GM19372 (cell line): ENCODE results near the gene EAF1.
"Not testable (repeated sequence)": the region's sequence is repeated elsewhere in the genome, so short reads cannot be mapped to it uniquely, and the experiment has no call there.

Experiments used
- ATAC-seq: cut with Tn5 transposase; IDR thresholded peaks from one replicate; pipeline ENCODE4 v1.9.1; 2021; ENCODE audit warnings: mild to moderate bottlenecking, low read depth, moderate library complexity; ENCODE audit not compliant: unreplicated experiment

EAF1 gene

DNA sequence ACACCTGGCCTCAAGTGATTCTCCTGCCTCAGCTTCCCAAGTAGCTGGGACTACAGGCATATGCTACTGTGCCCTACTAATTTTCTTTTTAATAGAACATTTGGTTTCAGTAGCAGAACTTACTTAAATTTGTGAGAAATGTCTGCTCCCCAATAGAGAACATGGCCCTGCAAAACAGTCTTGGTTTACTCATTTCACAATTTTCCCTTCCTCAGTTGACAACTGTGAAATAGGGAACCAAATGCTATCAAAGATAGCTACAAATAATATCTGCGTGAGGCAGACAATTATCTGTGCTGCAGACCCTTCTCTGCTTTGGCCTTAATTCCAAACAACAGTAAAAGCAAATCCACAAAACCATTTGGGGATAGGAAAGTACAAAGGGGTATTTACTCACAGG, 22.6 kb upstream of the EAF1 start:
- ATAC-seq = no peak

GRCh38 chr3:15405448-15406050, 21.8 kb upstream of the EAF1 start:
- no peak for ATAC-seq

GRCh38 chr3:15409239-15409638, 18.2 kb upstream of the EAF1 start:
- no peak for ATAC-seq

DNA sequence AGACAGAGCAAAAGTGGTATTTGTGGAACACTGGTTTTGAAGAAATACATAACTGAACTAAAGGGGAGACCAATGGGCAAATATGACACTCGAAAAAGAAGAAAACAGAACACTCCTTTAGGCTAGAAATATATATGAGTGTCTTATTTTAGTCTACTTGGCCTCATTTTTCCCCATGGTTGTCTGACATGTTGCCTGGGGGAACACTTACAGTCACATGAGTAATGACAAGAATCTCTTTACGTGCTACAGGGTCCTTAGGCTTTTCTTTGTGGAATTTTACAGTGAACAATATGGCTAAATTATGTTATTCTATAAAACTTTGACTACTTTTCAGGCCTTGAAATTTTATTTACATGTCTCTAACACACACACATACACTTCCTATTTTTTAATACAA, 17.6 kb upstream of the EAF1 start:
- ATAC-seq = no peak

DNA sequence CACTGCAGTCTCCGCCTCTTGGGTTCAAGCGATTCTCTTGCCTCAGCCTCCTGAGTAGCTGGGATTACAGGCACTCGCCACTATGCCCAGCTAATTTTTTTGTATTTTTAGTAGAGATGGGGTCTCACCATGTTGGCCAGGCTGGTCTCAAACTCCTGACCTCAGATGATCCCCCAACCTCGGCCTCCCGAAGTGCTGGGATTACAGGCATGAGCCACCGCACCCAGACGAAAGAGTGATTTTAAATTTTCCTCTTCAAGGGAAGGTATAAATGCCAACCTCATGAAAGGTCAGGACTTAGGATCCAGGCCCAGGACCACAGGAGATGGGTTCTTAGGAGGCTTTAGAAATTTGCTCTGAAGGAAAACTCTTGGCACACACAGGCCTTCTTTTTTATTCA, 16.4 kb upstream of the EAF1 start:
- ATAC-seq = not testable (repeated sequence)

DNA sequence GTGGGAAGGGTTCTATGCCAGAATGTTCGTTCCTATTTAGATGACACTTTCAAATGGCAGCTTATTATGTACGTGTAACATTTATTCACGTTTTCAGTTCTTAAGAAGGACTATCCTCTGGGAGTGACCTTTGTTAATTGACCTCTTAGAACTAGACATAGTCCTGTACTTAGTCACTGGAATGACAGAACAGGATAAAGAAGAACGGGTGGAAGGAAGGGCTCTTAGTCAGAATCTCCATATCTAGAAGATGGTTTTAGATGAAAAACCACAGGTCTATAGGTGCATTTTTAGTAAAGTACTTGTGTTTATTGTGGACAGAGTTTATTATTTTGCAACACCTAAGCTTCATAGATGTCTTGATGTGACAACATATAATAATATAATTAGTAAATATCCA, 6.5 kb upstream of the EAF1 start:
- no peak for ATAC-seq

GRCh38 chr3:15426579-15427118, 749 bp upstream of the EAF1 start:
- no peak for ATAC-seq

DNA sequence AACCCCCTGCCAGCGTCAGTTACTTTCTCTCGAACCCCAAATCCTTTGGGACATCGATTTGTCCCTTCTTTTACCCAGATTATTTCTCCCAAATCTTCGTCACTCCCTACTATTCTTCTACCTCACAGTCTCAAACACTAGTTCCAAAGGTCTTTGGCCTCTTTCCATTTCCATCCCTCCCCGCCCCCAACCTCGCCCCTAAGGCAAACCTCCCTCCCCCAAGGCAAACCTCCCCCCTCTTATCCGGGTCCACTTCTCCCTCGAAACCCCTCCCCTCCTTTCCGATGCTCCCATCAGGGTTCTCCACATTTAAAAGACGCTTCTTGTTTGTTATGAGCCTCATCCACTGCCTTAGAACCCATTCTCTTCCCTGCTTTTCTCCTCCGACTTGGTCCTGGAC, 583 bp downstream of the EAF1 start:
- ATAC-seq = no peak

DNA sequence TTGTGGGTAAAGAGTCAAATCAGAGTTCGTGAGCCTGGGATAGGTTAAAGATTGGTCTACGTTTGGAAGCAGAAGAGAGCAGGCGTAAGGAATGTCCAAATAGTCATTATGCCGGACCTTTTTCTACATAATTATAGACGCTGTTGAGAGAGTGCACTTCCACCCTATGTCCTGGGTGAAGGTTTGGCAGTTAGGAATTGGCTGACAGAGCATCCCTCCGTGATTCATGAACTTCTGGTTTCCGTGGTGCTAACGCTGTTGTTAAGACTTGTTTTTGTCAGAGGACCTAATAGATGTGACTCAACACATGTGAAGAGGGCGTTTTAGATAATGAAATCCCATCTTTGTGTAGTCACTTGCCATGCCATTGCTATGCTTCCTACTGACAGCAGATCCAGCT, 1.1 kb downstream of the EAF1 start:
- ATAC-seq = no peak

DNA sequence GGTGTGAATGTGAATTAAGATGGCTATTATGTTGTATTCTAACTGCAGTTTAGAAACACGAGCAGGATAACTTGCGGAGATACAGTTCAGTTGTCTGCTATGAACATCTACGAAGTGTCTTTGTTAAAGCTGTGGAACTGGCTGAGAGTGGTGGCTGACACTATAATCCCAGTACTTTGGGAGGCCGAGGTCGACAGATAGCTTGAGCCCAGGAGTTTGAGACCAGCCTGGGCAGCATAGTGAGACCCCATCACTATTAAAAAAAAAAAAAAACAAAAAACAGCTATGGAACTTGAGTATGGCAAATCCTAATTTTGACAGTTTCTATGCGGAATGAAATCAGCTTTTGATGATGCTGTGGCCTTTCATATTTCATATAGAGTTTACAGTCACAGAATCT, 1.7 kb downstream of the EAF1 start:
- no peak for ATAC-seq

DNA sequence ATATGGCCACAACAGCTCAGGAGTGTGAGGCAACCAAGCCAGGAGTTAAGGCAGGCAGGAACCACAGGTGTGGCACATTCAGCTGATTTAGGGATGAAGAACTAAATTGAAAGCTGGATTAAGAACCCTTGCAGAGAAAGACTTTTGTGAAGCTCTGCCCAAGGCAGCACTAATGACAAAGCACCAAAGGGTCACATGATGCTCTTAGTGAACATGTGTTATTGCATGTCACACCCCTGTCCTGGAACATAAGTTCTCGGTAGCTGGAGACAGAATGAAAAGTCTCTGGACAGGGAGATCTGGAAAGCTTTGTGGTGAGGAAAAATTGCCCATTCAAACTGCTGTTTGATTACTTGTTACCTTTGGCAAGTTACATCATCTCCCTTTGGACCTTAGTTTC, 3.2 kb downstream of the EAF1 start:
- ATAC-seq = no peak

DNA sequence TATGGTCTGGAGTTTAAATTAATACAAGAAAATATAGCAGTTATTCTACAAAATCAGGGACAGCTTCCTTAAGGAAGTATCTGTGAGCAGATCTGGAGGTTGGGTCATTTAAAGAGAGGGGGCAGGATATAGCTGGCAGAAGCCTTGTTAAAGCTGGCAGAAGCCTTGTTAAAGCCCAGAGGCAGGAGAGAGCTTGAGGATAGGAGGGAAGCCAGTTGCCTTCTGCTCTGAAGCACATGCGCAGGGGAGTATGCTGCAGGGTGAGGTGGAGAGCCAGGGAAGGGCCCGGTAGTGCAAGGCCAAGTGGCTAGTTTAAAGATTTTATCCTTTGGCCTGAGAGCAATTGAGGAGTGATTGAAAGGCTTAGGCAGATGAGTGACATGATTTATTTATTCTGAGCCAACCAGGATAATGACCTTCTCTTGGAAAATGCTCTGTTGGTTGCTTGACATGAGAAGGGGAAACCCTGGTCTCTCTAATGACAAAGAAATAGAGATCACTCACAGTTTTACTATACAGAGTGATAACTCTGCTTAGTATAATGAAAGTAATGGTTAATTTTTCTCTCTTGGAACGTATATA, 3.9 kb downstream of the EAF1 start:
- ATAC-seq = no peak

DNA sequence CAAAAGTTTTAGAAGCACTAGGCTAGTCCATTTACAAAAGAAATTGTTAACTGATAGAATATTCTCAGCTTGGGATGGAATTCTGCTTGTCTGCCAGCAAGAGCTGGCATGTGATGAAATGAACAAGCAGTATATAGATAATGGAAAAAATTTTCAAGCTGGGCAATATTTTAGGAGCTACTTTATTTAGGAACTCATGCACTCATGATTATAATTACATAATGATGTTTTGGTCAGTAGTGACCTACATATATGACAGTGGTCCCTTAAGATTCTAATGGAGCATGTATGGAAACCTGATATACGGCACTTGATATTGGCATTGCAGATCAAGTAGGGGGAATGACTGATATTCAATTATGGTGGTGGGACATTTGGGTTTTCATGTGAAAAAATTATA, 6.1 kb downstream of the EAF1 start:
- no peak for ATAC-seq

DNA sequence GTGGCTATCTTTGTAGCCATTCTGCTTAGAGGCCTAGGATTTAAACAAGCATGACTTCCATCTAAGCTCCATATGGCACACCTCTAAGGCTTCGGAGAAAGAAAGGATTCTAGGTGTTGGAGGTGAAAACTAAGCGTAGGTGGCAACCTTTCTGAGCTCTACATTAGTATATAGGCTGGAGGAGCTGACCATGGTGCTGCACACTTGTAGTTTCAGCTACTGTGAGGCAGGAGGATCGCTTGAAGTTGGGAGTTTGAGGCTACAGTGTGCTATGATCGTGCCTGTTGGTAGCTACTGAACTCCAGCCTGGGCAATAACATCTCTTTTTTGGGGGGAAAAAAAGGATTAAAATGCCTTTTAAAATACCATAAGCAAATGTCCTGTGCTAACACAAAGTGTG, 7.4 kb downstream of the EAF1 start:
- ATAC-seq = no peak

GRCh38 chr3:15436246-15436645, 8.8 kb downstream of the EAF1 start:
- ATAC-seq = no peak

DNA sequence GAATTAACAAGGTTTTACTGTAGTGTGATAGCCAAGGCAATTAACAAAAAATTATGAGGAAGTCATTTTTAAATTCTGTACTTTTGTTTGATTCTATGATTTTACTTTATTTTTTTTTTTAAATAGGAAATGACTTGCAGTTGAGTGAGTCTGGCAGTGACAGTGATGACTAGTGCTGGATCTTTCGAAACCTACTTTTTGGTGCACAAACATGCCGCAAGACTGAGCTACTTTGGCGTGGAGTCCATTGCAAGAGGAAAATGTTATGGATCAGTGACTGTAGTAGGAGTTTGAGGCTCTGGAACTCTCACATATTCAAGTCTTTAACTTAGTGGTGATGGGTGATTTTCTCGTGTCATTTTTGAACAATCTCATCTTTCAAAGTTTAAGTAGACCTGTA, 11.6 kb downstream of the EAF1 start:
- no peak for ATAC-seq

- ATAC-seq = no peak
Measured at GRCh38 chr3:15439476-15439875, 12.1 kb downstream of the EAF1 start.

DNA sequence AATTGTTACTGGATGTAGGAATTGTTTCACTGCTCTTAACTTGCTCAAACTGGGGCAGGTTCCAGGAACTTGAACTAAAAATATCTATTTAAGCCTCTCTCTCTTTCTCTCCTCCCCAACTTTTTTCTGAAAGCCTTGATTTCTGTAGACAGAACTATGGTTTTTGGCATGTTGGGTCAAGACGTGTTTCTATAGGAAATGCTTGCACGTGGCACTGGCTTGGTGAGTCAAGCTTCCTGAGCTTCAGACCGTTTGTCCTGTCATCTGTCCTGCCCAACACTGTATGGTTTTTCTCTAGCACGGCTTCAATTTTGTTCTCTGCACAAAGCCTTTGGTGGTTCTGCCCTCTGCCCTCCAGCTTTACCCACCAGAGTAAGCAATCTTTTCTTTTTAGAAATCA, 13.5 kb downstream of the EAF1 start:
- no peak for ATAC-seq

DNA sequence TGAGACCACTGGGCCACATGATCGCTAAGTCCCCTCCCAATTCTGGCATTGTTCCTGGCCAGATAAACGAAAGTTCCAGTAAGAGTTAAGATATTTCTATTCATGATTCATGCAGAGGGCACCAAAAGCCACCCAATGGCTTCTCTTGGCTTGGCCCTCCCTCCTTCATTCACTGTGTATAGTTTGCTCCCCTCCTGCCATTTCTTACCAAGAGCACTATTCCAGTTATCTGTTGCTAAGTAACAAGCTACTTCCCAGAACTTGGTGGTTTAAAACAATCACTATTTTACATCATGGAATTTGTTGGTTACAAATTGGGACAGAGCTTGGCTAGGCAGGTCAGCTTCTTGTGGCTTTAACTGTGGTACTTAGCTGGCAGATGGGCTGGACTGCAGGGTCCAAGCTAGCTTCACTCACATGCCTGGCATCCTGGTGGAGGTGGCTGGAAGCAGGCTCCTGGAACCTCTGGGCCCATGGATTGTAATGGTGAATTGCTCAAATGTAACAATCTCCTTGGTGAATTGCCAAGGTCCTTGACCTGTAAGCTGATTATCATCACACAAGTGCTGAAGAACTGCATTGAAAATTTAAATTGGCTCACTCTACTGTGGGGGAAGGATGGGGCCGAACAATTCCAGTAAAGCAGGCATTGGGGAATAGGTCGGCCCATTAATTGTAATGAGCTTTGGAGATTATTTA, 16.6 kb downstream of the EAF1 start:
- ATAC-seq = no peak

DNA sequence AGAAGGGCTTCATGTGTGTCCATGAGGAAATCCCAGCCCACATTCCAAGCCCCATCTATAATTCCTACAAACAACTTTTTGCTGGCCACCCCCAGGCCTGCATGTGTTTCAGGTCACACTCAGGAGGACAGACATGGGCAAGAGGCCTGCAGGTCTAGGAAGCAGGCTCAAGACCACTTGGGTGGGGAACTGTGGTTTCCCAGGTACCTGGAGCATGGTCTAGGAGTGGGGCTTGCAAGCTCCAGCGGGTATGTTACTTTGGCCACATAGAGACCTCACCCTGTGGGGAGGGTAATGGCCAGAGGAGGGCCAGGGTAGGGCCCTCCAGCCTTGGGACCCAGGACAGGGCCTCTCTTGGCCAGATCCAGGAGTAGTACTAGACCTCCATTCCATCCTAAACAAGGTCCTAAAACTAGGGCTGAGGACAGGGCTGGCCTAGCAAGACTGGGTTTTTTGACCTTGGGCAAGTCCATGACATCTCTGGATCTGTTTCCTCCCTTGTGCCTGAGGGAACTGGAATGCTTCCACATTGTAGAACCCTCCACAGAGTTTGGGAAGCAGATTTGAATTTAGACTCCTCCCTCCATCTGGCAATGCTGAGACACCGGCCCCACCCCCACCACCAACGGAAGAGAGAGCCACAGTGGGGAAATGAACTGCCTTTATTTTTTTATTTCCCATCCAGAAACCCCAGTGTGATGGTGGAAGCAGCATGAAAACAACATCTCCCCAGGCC, 22.3 kb downstream of the EAF1 start:
- no peak for ATAC-seq

DNA sequence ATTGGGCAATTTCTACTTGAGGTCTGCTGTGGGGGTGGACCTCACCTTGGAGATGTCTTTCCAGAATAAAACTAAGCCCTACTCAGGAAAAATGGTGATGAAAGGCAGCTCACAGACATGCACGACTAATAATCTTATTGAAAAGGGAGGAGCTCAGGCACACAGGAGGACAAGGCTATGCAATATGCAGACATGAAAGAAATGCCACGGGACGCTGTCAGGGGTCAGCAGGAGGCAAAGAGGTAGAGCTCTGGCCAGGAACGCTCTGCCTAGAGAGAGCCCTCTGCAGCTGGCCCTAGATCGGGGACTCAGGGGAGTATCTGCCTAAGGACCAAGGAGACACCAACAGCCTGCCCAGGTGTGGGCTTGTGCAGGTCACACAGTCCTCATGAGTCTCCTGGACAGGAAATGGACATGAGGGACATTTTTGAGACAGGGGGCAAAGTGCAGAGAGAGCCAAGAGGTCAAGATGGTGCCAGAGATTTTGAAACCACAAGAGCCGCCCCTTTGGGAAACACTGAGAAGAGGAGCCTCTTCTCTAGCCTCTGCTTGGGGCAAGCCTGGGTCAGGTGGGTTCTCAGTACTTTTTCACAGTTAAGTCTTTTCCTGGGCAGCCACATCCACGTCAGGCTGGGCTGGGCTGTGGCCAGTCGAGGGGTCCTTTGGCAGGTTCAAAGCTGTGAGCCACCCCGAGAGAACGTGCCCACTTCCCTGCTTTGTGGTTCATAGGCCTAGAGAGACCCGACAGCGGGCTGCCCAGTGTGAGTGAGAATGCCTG, 23.2 kb downstream of the EAF1 start:
- no peak for ATAC-seq
